Naive thymus-derived CD4-positive, alpha-beta T cell (primary cell): ENCODE measurements around the gene TTC33. TPM values are rescaled to one million over a fixed set of nuclear protein-coding genes. Genes with fewer than 3 reads are reported as not detected.

Experiments
- ATAC-seq: fragments of 150-1000 bp; cut with Tn5 transposase; 2 replicates; pipeline ENCODE4 v1.10.0; 2021; ENCODE audit warnings: mild to moderate bottlenecking, moderate library complexity
- CTCF ChIA-PET: fragments of 350-600 bp; sonication (Branson Sonifier 250); formaldehyde crosslinking; loops from one replicate; lab custom pipeline; 2021; ENCODE audit warnings: antibody characterized with exemption; lab: Charles Lee
- POLR2A ChIA-PET: fragments of 350-600 bp; sonication (Branson Sonifier 250); formaldehyde crosslinking; loops from one replicate; lab custom pipeline; 2021; ENCODE audit warnings: antibody characterized with exemption, inconsistent platforms; lab: Charles Lee
- DNase-seq, 9 donors: peaks; one replicate each; pipeline versions ENCODE4 v3.0.0 to v3.0.0-alpha.2; 2020 to 2022; ENCODE audit warnings: mixed read lengths in 1 of 9
- H3K27ac ChIP-seq: one replicate; pipeline ENCODE4 v1.7.0; 2013; ENCODE audit warnings: mild to moderate bottlenecking, low read depth, low read length, moderate library complexity
- H3K27me3 ChIP-seq, 2 donors: one replicate each; pipeline ENCODE4 v1.7.0; 2013; ENCODE audit warnings: low read length in 2 of 2, mild to moderate bottlenecking in 2 of 2, moderate library complexity in 2 of 2; ENCODE audit not compliant: control insufficient read depth in 2 of 2, insufficient read depth in 2 of 2
- H3K36me3 ChIP-seq, 3 experiments: 1 replicate in 2 of 3; 2 replicates in 1 of 3; pipeline ENCODE4 v1.7.0; 2013; ENCODE audit warnings: low read length in 3 of 3, mild to moderate bottlenecking in 3 of 3, moderate library complexity in 1 of 3; ENCODE audit not compliant: insufficient read depth in 3 of 3, control insufficient read depth in 2 of 3
- H3K4me1 ChIP-seq, 2 donors: one replicate each; pipeline ENCODE4 v1.7.0; 2013; ENCODE audit warnings: low read length in 2 of 2, mild to moderate bottlenecking in 2 of 2, moderate library complexity in 1 of 2; ENCODE audit not compliant: control insufficient read depth in 2 of 2, insufficient read depth in 2 of 2
- H3K4me3 ChIP-seq: 2 replicates; pipeline ENCODE4 v1.7.0; 2013; ENCODE audit warnings: mild to moderate bottlenecking, low read length
- H3K9me3 ChIP-seq, 3 experiments: 1 replicate in 2 of 3; 2 replicates in 1 of 3; pipeline ENCODE4 v1.7.0; 2013; ENCODE audit warnings: low read length in 3 of 3; ENCODE audit not compliant: control insufficient read depth in 2 of 3
- H3K27ac Mint-ChIP-seq, 9 donors: one replicate each; pipeline ENCODE4 v1.8.0; 2020 to 2022; ENCODE audit warnings: mixed read lengths in 9 of 9, mild to moderate bottlenecking in 8 of 9, moderate library complexity in 5 of 9, inconsistent platforms in 2 of 9
- H3K27me3 Mint-ChIP-seq, 5 donors: one replicate each; pipeline ENCODE4 v1.8.0; 2021 to 2022; ENCODE audit warnings: mixed read lengths in 5 of 5, mild to moderate bottlenecking in 1 of 5
- H3K36me3 Mint-ChIP-seq, 5 donors: one replicate each; pipeline ENCODE4 v1.8.0; 2020 to 2022; ENCODE audit warnings: mixed read lengths in 5 of 5, mild to moderate bottlenecking in 3 of 5, inconsistent platforms in 1 of 5
- H3K4me1 Mint-ChIP-seq, 7 donors: one replicate each; pipeline ENCODE4 v1.8.0; 2020 to 2022; ENCODE audit warnings: mixed read lengths in 7 of 7, mild to moderate bottlenecking in 3 of 7, inconsistent platforms in 1 of 7
- H3K4me3 Mint-ChIP-seq, 10 donors: one replicate each; pipeline ENCODE4 v1.8.0; 2020 to 2022; ENCODE audit warnings: mild to moderate bottlenecking in 10 of 10, mixed read lengths in 10 of 10, moderate library complexity in 6 of 10, inconsistent platforms in 2 of 10
- H3K9me3 Mint-ChIP-seq, 11 donors: one replicate each; pipeline ENCODE4 v1.8.0; 2020 to 2022; ENCODE audit warnings: mixed read lengths in 11 of 11, mild to moderate bottlenecking in 4 of 11, inconsistent platforms in 1 of 11, moderate library complexity in 1 of 11
- intact Hi-C, 2 donors: fragments of 100-400 bp; cut with micrococcal nuclease; formaldehyde crosslinking; loops; one replicate each; pipeline ENCODE4 v1.15.1; 2023
- polyA plus RNA-seq, 2 donors: library from polyadenylated mRNA; unstranded; fragments of 300-500 nt; fragmentation: Illumina TruSeq; gene quantifications; one replicate each; pipeline ENCODE4 v1.2.3, GENCODE V29; 2021
- total RNA-seq, 6 experiments: library from RNA in 5 of 6; stranded (reverse) in 5 of 6; gene quantifications; 1 replicate in 5 of 6; 2 replicates in 1 of 6; pipeline ENCODE4 v1.2.3 and lab custom pipeline; 2021 to 2026

Gene TTC33
- total and polyA plus RNA-seq, 7 experiments from 2014 or later, result 7.0 to 19.0 (median 14.0) TPM

DNA sequence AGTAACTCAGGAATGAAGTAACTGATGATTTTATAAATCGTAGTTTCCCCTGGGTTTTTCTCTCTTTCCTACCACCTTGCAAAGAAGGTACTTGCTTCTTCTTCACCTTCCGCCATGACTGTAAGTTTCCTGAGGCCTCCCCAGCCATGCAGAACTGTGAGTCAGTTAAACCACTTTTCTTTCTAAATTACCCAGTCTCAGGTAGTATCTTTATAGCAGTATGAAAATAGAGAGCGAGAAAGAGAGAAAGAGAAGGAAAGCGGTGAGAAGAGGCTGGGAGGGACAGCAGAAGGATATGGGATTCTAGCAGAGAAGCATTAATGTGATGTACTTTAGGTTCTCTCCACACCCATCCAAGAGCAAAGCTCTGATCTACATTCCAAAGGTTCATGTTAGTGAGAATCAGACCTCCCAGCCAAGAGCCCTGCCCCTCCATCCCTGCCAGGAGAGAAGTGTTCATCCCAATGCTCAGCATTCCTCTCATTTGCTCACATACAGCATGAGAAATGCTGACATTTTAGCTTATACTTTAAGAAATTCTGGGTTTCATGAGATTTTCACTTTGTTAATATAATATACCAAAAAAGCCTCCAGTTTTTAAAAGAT, 261.0 kb downstream of the TTC33 start:
- Histone ChIP-seq H3K4me3 (no peak overlapping the region), H3K4me1 (no peaks in the 10 kb centered on the region), H3K9me3 (no peaks in the 10 kb centered on the region), H3K27ac (no peak overlapping the region), H3K27me3 (no peaks in the 10 kb centered on the region), H3K36me3 (no peaks in the 10 kb centered on the region)
- ChIA-PET CTCF (no interaction called here), POLR2A (no interaction called here)
- no peak for ATAC-seq
- intact Hi-C loops, result loop anchor here in 1 of 2 donors (5.0 kb wide), 1 partner anchor 83 kb away; no protein-coding TSS in a partner anchor
- Mint-ChIP-seq H3K4me3 (no peak overlapping the region), H3K9me3 (peaks cover 0 to 19% (median 0%) of the 10 kb centered on the region in 11 donors), H3K36me3 (peaks cover 0 to 17% (median 0%) of the 10 kb centered on the region in 5 donors), H3K4me1 (peaks cover 0 to 25% (median 6%) of the 10 kb centered on the region in 7 donors), H3K27me3 (no peaks in the 10 kb centered on the region), H3K27ac (no peak overlapping the region)
- no peak for DNase-seq

GRCh38 chr5:40492056-40492455, 263.7 kb downstream of the TTC33 start:
- Mint-ChIP-seq H3K9me3 (peaks cover 0 to 19% (median 0%) of the 10 kb centered on the region in 11 donors), H3K4me1 (peaks cover 0 to 51% (median 9%) of the 10 kb centered on the region in 7 donors), H3K36me3 (peaks cover 0 to 18% (median 0%) of the 10 kb centered on the region in 5 donors), H3K27ac (peak overlapping the region in 1 of 9 donors; percentile 42), H3K27me3 (no peaks in the 10 kb centered on the region), H3K4me3 (no peak overlapping the region)
- ChIA-PET CTCF (interaction anchor here (0.7 to 0.9 kb wide), 2 partner anchors 10 to 485 kb away, joined by 3 to 5 read pairs; no protein-coding TSS in a partner anchor), POLR2A (interaction anchor here (0.6 kb wide), 1 partner anchor 157 kb away, joined by 4 read pairs; no protein-coding TSS in a partner anchor)
- Histone ChIP-seq H3K27ac (no peak overlapping the region), H3K27me3 (no peaks in the 10 kb centered on the region), H3K36me3 (no peaks in the 10 kb centered on the region), H3K4me3 (no peak overlapping the region), H3K4me1 (peaks cover under 1 to 3% of the 10 kb centered on the region in 2 donors), H3K9me3 (no peaks in the 10 kb centered on the region)
- intact Hi-C loops, result loop anchor here in 1 of 2 donors (5.0 kb wide), 1 partner anchor 85 kb away; no protein-coding TSS in a partner anchor
- DNase-seq (no peak), ATAC-seq (no peak)

DNA sequence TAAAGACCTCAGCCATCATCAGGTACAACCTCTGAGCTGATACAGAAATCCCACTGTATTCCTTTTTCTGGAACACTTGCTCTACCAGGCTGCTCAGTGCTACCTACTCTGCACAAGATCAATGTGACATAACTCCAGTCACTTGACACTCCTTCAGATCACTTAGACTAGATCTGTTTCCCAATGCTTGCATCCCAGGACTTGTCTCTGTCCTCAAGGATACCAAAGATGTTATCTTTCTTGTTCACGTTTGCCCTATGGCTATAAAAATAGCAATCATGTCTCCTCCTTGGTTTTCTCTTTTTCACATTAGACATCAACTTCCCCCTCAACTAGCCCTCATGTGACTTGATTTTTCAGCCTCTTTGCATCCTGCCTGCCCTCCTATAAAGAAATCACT, 264.1 kb downstream of the TTC33 start:
- intact Hi-C loops, result loop anchor here in 1 of 2 donors (5.0 kb wide), 1 partner anchor 86 kb away; no protein-coding TSS in a partner anchor
- no peaks in the 10 kb centered on the region for H3K27me3 Mint-ChIP-seq
- H3K4me3 ChIP-seq, result no peak overlapping the region
- no peak overlapping the region for H3K27ac ChIP-seq
- ChIA-PET POLR2A (interaction anchor here (0.6 kb wide), 1 partner anchor 157 kb away, joined by 4 read pairs; no protein-coding TSS in a partner anchor), CTCF (interaction anchor here (0.7 to 0.9 kb wide), 2 partner anchors 11 to 485 kb away, joined by 3 to 5 read pairs; no protein-coding TSS in a partner anchor)
- peaks cover 0 to 19% (median 0%) of the 10 kb centered on the region in 11 donors for H3K9me3 Mint-ChIP-seq
- H3K4me1 Mint-ChIP-seq, result peaks cover 0 to 56% (median 13%) of the 10 kb centered on the region in 7 donors
- H3K27me3 ChIP-seq, result no peaks in the 10 kb centered on the region
- peaks cover 4 to 7% of the 10 kb centered on the region in 2 donors for H3K4me1 ChIP-seq
- H3K9me3 ChIP-seq, result no peaks in the 10 kb centered on the region
- no peak overlapping the region for H3K4me3 Mint-ChIP-seq
- H3K36me3 ChIP-seq, result no peaks in the 10 kb centered on the region
- no peak for ATAC-seq
- peak overlapping the region in 1 of 9 donors; percentile 42 for H3K27ac Mint-ChIP-seq
- DNase-seq, result no peak
- peaks cover 0 to 20% (median 0%) of the 10 kb centered on the region in 5 donors for H3K36me3 Mint-ChIP-seq

DNA sequence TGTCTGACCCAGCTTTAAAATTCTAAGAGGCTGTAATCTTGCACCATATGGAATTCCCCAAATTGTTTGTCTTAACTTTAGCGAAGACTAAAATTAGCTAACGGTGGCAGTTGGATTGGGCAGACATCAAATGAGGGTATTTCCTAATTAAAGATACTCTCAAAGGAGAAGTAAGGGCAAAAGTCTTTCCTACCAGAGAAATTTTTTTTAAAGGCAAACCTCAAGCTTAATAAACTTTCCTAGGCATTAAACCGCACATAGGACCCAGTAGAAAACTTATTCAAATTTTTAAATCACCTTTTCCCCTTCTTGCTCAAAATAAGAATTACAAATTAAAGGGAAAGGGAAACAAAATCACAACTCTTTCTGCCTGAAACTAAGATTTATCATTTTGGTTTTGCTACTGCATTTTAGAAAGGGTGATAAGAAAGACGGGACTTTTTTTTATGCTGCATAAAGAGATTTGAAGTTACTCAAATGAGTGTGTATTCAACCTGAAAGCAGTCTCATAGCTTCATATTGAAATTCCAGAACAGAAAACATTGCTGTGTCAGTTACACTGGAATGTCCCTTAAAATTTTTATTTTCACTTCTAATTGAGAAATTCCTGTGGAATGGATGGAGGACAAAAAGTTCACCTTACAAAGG, 265.2 kb downstream of the TTC33 start:
- H3K27ac ChIP-seq, result no peak overlapping the region
- ChIA-PET CTCF (interaction anchor here (0.7 kb wide), 1 partner anchor 35 kb away, joined by 3 read pairs; no protein-coding TSS in a partner anchor), POLR2A (no interaction called here)
- peak overlapping the region in 1 of 9 donors; percentile 54 for H3K27ac Mint-ChIP-seq
- ATAC-seq (no peak), DNase-seq (no peak)
- H3K27me3 ChIP-seq, result no peaks in the 10 kb centered on the region
- no peaks in the 10 kb centered on the region for H3K9me3 ChIP-seq
- no peak overlapping the region for H3K4me3 ChIP-seq
- no peaks in the 10 kb centered on the region for H3K27me3 Mint-ChIP-seq
- H3K36me3 Mint-ChIP-seq, result peaks cover 0 to 20% (median 0%) of the 10 kb centered on the region in 5 donors
- H3K4me3 Mint-ChIP-seq, result peak overlapping the region in 2 of 10 donors; percentile 12 to 54
- no peaks in the 10 kb centered on the region for H3K36me3 ChIP-seq
- intact Hi-C loops, result loop anchor here in 1 of 2 donors (5.0 kb wide), 1 partner anchor 87 kb away; no protein-coding TSS in a partner anchor
- peaks cover 6 to 12% of the 10 kb centered on the region in 2 donors for H3K4me1 ChIP-seq
- H3K4me1 Mint-ChIP-seq, result peaks cover 0 to 61% (median 19%) of the 10 kb centered on the region in 7 donors
- H3K9me3 Mint-ChIP-seq, result peaks cover 0 to 19% (median 0%) of the 10 kb centered on the region in 11 donors

DNA sequence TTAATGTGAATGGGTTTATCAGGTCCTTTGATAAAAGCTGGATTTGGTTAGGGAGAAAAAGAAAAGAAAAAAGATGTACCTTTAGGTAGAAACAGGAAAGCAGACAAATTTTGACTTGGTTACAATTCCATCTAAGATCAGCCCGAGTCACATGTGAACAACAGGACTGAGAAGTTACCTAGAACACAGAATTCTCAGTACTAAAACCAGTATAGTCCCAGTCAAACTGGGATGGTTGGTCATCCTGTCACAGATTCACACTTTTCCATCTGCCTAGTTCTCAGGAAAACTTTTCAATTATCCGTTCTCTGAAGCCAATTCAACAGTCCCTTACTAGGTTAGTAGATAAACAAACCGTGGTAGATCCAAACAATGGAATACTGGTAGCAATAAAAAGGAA, 266.3 kb downstream of the TTC33 start:
- CTCF ChIA-PET, result no interaction called here
- H3K27ac Mint-ChIP-seq, result no peak overlapping the region
- Histone ChIP-seq H3K9me3 (no peaks in the 10 kb centered on the region), H3K4me3 (no peak overlapping the region), H3K4me1 (peaks cover 6 to 12% of the 10 kb centered on the region in 2 donors), H3K36me3 (no peaks in the 10 kb centered on the region), H3K27ac (no peak overlapping the region), H3K27me3 (no peaks in the 10 kb centered on the region)
- POLR2A ChIA-PET, result no interaction called here
- H3K4me1 Mint-ChIP-seq, result peaks cover 7 to 63% (median 23%) of the 10 kb centered on the region in 7 donors
- DNase-seq, result no peak
- H3K4me3 Mint-ChIP-seq, result no peak overlapping the region
- peaks cover 0 to 15% (median 0%) of the 10 kb centered on the region in 11 donors for H3K9me3 Mint-ChIP-seq
- intact Hi-C loops, result loop anchor here (5.0 to 10.0 kb wide), 4 partner anchors 47 to 267 kb away; partner anchors contain the start of gene TTC33 (in 1 of the 2)
- no peaks in the 10 kb centered on the region for H3K27me3 Mint-ChIP-seq
- no peak for ATAC-seq
- H3K36me3 Mint-ChIP-seq, result peaks cover 0 to 16% (median 0%) of the 10 kb centered on the region in 5 donors
